Measurements from ENCODE around the gene TGM5.
"Not testable (repeated sequence)": the region's sequence is repeated elsewhere in the genome, so short reads cannot be mapped to it uniquely, and the experiment has no call there.

Gene TGM5

GRCh38 chr15:43244092-43244491 is 22.6 kb downstream of the TGM5 start:
- DNase-seq (ENCODE audit: low spot score): no peak

- DNase-seq (ENCODE audit: low spot score): no peak
Measured at GRCh38 chr15:43243020-43243645, 23.6 kb downstream of the TGM5 start.

- no peak for DNase-seq (ENCODE audit: low spot score)
Measured at GRCh38 chr15:43242616-43243015, 24.1 kb downstream of the TGM5 start.

DNA sequence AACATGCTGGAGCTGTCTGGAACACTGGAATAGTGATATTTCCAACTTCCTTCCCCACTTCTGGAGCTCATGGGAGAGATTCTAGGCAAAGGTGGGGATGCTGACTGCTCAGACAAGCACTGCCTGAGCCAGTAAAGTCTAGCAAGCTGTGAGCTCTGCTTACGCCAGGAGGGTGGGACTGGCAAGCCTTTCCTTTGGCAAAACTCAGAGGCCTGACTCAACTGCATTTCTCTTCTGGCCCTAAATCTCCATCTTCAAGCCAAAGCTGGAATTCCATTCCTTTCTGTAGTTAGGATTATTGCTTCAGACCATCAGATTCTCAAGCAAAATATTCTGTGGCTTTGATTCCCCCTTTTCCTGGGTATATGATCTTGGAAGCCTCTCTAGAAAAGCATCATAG is 25.6 kb downstream of the TGM5 start:
- no peak for DNase-seq (ENCODE audit: low spot score)

- DNase-seq (ENCODE audit: low spot score): no peak
Measured at GRCh38 chr15:43239732-43240491, 26.8 kb downstream of the TGM5 start.

- DNase-seq (ENCODE audit: low spot score): no peak
Measured at GRCh38 chr15:43238671-43239131, 28.0 kb downstream of the TGM5 start.

DNA sequence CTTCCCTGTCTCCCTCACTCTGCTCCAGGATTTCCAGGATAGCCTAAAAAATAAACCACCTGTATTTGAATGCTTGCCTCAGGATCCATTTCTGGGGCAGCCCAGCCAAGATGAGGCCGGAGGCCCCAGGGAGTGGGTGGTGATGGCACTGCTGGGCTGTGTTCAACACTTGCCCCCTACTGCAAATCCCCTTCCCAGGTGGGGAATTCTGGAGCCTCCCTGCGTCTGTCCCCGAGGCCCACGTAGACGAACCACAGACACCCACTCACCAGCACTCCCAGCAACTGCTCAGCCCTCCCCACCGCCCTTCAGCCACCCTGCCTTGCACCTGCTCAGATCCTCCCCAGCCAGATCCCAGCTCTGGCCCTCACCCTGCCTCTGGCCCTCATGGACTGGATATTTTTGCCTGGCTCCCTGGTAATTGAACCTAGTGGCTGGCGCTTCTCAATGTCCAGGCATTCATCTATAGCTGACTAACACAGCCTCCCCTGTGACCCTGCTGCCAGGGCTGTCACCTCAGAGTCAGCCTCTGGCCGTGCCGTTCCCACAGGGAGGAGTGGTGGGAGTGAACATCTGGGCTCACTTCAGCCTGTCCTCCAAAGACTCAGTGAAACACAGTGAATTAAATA is 28.8 kb downstream of the TGM5 start:
- DNase-seq (ENCODE audit: low spot score): no peak

DNA sequence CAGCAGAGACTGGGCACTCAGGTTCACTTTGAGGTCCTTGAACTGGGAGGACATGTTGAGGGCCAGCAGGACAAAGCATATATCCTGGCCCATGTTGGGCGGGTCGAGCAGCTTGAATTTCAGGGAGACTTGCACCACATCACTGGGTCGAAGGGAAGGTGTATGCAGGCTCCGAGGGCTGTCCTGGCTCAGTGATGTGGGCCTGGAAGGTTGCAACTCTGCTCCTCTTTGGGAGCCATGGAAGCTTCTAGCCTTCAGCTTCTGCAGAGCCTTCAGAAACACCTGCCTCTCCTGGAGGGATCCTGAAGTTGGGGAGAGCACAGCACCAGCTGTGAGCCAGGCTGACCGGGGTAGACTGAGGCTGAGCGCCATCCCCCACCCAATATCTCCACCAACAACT is 31.2 kb downstream of the TGM5 start:
- DNase-seq (ENCODE audit: low spot score): no peak

- DNase-seq (ENCODE audit: low spot score): no peak
Measured at GRCh38 chr15:43232289-43232874, 34.3 kb downstream of the TGM5 start.

GRCh38 chr15:43230640-43231115 is 36.0 kb downstream of the TGM5 start:
- no peak for DNase-seq (ENCODE audit: low spot score)

DNA sequence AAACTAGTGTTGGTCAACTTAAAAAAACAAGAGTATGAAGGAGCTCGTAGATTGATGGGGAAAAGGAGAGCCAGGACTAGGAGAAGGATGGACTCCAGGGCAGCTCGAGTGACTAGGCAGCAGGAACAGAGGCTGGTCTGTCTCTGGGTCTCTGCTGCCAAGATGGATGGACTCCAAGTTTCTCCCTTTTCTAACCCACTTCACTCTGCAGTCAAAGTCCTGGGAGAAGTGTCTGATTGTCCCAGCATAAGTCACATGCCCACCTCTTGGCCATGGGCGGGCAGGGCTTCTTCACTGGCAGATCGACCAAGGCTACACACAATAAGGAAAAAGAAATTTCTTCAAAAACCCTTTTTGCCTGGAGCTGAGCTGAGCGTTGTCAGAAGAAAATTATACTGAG is 36.8 kb downstream of the TGM5 start:
- no peak for DNase-seq (ENCODE audit: low spot score)

DNA sequence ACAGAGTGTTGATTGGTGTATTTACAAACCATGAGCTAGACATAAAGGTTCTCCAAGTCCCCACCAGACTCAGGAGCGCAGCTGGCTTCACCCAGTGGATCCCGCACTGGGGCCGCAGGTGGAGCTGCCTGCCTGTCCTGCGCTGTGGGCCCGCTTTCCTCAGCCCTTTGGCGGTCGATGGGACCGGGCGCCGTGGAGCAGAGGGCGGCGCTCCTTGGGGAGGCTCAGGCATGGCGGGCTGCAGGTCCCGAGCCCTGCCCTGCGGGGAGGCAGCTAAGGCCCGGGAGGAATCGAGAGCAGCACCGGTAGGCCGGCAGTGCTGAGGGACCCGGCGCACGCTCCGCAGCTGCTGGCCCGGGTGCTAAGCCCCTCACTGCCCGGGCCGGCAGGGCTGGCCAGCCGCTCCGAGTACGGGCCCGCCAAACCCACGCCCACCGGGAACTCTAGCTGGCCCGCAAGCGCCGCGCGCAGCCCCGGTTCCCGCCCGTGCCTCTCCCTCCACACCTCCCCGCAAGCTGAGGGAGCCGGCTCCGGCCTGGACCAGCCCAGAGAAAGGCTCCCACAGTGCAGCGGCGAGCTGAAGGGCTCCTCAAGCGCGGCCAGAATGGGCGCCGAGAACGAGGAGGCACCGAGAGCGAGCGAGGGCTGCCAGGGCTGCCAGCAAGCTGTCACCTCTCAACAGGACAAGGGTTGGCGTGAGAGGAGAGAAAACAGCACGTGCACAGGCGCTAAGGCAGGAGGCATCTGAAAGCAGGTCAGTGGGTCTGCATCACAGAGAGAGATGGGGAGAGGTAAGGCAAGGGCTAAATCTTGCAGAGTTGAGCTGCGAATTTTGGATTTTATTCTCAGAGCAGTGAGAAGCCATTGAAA is 40.1 kb downstream of the TGM5 start:
- DNase-seq (ENCODE audit: low spot score): no peak

- not testable (repeated sequence) for DNase-seq (ENCODE audit: low spot score)
Measured at GRCh38 chr15:43225950-43226255, 40.8 kb downstream of the TGM5 start.

DNA sequence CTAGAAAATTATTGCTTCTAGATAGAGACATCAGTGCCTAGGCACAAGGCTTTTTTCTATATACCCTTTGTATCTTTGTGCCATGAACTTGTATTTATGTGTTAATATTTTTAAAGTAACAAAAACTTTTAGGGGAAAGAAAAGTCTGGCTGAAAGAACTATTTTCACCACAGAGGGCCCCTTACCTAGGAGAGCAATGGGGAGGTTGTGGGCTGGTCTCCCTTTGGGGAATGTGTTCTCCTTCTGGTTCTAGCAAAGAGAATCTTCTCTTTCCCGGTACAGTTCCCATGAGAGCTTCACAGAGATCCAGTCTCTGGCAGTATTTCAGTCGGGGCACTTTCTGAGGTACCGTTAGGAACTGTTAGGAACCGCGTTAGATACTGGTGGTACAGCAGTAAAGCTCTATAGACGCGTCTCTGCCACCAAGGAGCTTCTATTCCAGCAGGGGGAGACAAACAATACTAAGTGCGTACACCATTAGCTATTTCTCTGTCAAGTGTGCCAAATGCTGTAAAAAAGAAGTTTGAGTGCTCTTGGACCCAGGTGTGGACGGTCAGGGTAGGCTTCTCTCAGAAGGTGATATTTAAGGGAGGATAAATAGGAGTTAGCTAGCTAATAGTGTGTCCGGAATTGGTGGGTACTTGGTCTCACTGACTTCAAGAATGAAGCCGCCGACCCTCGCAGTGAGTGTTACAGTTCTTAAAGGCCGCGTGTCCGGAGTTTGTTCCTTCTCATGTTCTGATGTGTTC is 41.4 kb downstream of the TGM5 start:
- peak; percentile 47 for DNase-seq (ENCODE audit: low spot score)

GRCh38 chr15:43221422-43221821 is 45.3 kb downstream of the TGM5 start:
- DNase-seq (ENCODE audit: low spot score): no peak

GRCh38 chr15:43220991-43221403 is 45.7 kb downstream of the TGM5 start, which contains the start of gene EPB42:
TSS of gene EPB42 (minus strand) at chr15:43221018. CDS start at chr15:43220825, 193 bp downstream.
- DNase-seq (ENCODE audit: low spot score): no peak

- DNase-seq (ENCODE audit: low spot score): no peak
Measured at GRCh38 chr15:43219929-43220928, 46.5 kb downstream of the TGM5 start.

GRCh38 chr15:43218908-43219706 is 47.6 kb downstream of the TGM5 start:
- DNase-seq (ENCODE audit: low spot score): no peak

GRCh38 chr15:43215961-43216360 is 50.8 kb downstream of the TGM5 start:
- DNase-seq (ENCODE audit: low spot score): no peak

Measured in CD4-positive, alpha-beta T cell treated with Interleukin-6 at 100 ng/mL for 8 hours (primary cell).